NCI-H460 (cell line): ENCODE data around the gene ACER3. TPM values are rescaled to one million over a fixed set of nuclear protein-coding genes. Genes with fewer than 3 reads are reported as not detected.
"Not testable (repeated sequence)": the region's sequence is repeated elsewhere in the genome, so short reads cannot be mapped to it uniquely, and the experiment has no call there.

Experiments used
- DNase-seq: peaks from one replicate; pipeline ENCODE4 v3.0.0-alpha.2; 2016; ENCODE audit warnings: low read depth; ENCODE audit errors: extremely low read depth
- total RNA-seq: library from RNA; depleted of rRNA; stranded (reverse); fragments of >200 nt; shearing (Covaris generic); gene quantifications from 2 replicates; pipeline ENCODE4 v1.2.3, GENCODE V29; 2014

Gene ACER3
- total RNA-seq, 1 experiment from 2014 or later, result 14.6 TPM

GRCh38 chr11:76916712-76917111 is 56.0 kb downstream of the ACER3 start:
- no peak for DNase-seq

DNA sequence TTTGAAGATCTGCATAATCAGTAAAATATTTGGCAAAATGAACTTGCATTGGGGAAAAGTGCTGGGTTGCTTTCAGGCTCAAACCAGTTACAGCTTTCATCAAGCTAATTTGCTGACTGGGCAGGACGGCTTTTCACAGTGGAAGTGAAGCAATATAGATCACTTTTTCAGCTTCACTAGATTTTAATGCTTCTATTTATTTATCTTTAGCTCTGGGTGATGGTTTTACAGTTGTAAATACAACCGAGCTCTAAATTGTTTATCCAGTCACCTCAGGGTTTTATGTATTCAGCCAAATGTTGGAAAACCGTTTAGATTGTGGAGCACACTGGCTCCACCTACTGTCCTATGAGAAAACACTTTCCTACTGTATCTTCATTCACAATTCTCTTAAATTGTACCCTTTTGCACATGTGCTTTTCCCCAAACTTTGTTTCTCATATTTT is 58.2 kb downstream of the ACER3 start:
- peak; percentile 39 for DNase-seq

DNA sequence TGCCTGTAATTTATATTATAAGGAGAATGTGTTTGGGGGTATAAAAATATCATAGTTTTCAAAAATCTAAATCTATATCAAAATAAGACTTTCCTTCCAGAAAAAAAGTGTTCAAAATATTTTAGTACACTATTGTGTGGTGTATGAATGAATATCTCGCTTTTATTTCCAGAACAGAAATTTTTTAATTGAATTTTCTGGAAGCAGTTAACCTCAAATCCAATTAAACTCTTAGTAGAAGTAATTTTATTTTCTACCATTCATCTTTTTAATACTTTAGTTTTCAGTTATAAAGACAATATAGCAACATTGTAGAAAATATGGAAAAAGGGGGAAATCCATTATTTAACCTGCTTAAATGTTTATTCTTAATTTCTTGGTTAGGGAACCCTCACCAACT is 58.7 kb downstream of the ACER3 start:
- DNase-seq, result no peak

DNA sequence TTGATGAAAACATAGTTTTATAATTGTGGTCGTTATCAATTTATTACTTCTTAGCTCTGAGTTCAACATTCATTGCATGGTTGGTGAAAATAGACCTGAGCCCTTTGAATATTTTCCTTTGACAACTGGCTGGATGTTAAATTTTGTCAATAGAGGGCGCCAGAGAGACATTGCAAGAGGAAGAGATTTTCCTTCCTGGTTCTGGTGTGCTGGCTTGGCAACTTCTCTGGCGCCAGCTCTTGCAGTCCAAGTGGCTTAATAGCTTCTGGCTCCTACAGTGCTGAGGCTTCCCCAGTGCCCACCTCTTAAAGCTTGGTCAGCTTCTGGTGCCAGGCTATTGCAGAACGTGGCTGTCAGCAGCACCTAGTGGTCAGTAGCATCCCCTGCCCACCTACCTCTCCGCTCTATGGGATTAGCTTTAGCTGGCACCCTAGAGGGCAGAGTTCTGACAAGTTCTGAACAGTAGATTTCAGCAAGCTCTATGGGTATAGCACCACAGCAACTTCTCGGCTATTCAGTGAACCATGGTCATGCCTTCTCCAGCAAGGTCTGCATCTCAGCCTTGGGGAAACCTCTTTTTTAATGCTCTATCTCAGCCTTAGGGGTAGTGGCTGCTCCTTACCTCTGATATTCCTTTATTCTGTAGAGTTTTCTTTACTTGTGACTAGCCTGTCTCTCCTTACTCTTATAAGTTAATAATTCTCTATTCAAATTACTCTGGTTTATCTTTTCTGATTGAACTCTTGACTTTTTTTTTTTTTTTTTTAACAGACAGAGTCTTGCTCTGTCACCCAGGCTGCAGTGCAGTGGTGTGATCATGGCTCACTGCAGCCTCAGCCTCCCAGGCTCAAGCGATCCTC is 59.4 kb downstream of the ACER3 start:
- peak; percentile 77 for DNase-seq

DNA sequence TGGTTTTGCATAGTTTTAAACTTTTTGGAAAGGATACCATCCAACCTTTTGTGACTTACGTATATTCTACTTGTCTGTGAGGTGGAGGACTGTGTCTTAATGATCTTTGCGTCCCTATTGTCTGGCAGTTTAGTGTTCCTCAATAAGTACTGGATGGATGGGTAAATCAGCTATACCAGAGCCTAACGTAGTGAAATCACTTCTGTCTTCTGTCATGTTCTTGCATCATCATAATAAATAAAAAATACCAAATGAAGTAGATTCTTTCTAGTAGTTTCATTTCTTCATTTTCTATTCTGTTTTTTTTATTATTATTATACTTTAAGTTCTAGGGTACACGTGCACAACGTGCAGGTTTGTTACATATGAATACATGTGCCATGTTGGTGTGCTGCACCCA is 66.4 kb downstream of the ACER3 start:
- no peak for DNase-seq

DNA sequence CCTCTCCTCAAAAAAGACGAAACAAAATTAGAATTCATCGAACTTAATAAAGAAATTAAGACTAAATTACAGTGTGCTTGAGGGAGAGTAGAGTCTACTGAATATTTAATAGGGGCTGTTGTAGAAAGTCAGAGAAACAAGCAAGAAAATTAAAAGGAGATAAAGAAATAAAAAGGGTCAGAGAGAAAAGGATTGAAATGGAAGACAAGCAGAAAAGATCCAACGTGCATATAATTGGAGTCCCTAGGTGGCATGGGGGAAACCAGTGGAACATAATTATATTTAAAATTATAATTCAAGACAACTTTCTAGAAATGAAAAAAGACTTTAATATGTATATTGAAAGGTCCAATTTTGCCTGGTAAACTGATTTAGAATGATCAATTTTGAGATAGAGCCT is 74.3 kb downstream of the ACER3 start:
- DNase-seq, result no peak

GRCh38 chr11:76939219-76939631 is 78.5 kb downstream of the ACER3 start:
- DNase-seq, result no peak

DNA sequence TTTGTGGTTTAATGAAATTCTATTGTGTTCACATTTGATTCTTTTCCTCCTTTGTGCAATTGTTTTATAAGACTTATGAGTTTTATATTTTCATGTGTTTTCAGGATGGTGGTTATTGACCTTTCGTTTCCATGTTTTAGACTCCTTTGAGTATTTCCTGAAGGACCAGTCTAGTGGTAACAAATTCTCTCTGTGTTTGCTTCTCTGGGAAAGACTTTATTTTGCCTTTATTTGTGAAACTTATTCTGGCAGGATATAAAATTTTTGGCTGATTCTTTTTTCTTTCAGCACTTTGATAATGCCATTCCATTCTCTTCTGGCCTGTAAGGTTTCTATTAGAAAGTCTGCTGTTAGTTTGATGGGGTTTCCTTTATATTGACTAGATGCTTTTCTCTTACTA is 83.5 kb downstream of the ACER3 start:
- no peak for DNase-seq

DNA sequence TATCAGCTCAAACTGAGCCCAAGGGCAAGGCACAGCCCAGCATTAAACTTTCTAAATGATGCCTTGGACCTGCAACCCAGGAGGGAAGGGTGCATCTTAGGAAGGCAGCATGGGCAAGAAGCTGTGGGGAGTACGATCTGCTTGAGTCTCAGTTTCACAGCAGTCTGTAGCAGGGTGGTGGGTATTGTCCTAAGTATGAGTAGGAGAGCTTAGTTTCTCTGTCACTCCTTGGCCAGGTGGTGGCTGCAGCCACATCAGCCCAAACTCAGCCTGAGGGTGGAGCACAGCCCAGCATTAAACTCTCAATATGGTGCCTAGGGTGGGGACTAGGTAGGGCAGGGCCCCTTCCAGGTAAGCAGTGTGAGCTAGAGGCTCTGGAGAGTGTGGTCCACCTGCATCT is 85.5 kb downstream of the ACER3 start:
- DNase-seq, result no peak

GRCh38 chr11:76947190-76947589 is 86.5 kb downstream of the ACER3 start:
- no peak for DNase-seq

DNA sequence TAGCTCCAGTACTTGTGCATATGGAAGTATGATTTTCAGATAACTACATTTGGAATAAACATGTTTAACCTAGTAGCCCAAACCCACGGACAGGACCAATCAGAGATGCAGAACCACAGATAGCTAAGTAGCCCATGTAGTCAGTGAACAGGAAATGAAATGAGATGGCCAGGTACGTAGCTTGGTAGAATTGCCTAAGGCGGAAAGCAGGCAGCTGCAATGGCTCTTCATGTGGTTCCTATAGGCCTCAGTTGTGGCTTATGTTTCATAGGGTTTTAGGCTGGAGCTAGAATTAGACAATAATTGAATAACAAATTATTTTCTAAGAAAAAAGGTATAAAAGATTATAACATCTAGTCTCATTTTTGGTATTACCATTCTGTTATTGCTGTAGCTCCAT is 87.1 kb downstream of the ACER3 start:
- no peak for DNase-seq

DNA sequence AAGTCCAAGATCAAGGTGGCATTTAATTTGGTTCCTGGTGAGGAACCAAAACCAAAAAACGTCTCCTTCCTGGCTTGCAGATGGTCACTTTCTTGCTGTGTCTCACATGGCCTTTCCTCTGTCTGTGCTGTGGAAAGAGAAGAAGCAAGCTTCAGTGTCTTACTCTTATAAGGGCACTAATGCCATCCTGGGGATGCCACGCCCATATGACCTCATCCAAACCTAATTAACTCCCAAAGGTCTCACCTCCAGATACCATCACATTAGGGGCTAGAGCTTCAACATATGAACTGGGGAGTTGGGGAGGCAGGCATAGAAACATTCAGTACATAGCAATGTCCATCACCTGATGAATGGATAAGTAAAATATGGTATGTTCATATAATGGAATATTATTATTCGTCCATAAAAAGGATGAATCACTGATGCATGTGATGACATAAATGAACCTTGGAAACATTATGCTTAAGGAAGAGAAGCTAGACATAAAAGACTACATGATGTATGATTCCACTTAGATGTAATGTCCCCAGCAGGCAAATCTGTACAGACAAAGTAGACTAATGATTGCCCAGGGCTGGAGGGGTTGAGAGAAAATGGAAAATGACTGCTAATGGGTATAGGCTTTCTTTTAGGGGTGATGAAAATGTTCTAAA is 94.9 kb downstream of the ACER3 start:
- DNase-seq, result no peak

- no peak for DNase-seq
These were observed 102.1 kb downstream of the ACER3 start for GRCh38 chr11:76962583-76963416.

DNA sequence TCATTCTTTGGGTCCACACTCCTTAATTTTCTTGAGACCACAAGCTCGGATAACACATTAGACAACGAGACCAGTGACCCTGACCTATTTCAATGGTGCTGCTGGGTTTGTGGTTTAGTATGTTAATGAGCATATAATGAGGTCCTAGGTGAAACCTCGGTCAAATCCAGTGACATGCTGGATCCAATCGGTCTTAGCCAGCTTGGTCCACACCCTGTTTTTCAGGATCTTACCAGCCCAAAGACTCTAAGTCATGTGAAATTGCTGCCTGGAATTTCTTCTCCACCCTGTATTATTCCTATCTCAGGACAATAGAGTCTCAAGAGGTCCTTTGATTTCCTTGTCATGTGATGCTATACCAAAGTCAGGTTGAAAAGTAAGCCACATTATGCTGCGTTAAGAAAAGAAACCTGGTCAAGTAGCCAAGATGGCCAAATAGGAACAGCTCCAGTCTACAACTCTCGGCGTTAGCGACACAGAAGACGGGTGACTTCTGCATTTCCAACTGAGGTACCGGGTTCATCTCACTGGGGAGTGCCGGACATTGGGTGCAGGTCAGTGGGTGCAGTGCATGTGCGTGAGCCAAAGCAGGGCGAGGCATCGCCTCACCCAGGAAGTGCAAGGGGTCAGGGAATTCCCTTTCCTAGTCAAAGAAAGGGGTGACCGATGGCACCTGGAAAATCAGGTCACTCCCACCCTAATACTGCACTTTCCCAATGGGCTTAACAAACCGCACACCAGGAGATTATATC is 102.9 kb downstream of the ACER3 start:
- not testable (repeated sequence) for DNase-seq

- DNase-seq, result no peak
These were observed 111.3 kb downstream of the ACER3 start for GRCh38 chr11:76972051-76972450.

DNA sequence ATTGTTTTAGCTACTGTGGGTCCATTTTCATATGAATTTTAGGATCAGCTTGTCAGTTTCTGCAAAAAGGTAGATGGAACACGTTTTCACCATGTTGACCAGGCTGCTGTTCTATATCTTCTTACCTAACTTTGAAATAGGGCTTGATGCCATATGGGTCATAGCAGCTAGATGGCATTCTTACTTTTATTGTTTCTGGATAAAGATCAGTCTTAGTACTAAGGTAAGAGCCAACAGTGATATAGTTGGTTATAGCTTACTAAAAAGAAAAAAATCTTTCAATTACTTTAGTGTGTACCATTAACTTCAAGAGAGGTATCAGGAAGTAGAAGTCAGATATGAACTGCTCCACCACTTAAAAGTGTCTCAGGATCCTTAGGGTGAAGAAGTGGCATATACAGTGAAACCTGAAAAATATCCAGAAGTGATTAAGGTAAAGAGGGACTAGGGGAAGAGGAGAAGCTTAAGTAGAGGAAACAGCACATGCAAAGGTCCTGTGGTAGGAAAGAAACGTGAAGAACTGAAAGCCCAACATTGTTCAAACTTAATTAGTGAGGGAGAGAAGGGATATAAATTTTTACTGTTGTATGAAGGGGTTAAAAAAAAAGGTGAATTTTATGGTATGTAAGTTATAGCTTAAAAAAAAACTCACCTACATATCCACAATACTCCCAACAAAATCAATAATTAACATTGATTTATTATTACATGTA is 113.6 kb downstream of the ACER3 start:
- DNase-seq, result no peak

- no peak for DNase-seq
These were observed 114.8 kb downstream of the ACER3 start for GRCh38 chr11:76975513-76975912.

DNA sequence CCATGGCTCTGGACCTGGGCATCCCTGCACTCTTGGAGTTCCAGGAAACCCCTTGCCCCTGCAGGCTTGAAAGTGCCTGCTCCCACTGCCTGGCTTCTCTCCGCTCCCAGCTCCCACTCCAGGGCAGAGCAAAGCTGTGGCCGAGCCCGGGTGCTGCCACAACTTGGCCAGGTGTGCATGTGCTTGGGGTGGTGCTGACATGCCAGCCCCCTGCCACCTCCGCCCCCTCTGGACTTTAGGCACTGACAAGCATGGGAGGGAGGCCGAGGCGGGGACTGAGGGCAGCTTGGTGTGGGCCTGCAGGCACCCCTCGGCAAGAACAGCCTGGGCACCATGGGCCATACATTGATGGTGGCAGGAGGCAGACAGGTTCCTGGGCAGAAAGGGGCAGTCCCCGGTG is 117.1 kb downstream of the ACER3 start:
- no peak for DNase-seq

DNA sequence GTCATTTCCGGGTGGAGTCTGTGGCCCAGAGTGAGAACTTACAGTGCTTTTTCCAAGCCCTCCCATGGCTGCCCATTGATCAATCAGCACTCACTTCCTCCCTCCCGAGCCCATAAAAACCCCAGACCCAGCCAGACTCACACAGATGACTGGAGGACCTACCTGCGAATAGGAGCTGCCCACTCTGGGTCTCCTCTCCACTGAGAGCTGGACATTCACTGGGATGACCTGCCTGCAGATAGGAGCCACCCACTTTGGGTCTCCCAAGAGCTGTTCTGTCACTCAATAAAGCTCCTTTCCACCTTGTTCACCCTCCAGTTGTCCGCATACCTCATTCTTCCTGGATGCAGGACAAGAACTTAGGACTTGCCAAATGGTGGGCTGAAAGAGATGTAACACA is 117.5 kb downstream of the ACER3 start:
- DNase-seq, result no peak

DNA sequence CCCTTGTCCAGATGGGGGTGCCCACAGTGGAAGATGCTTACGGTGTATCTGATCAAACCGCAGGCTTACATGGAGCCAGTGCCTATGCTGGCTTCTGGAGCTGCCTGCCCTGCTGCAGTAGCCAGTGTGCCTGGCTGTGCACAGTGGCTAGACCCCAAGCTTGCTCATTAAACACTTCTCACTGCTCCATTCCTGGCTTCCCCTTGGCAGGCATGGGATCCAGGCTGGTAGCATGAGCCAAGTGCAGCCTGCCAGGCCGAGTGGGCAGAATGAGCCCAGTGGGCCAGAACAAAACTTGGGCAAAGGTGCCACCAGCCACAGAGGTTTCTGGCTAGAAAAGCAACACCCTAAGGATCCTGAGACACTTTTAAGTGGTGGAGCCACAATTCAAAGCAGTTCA is 118.1 kb downstream of the ACER3 start:
- no peak for DNase-seq
